ENCODE results near the gene DNAJB11. TPM values are rescaled to one million over a fixed set of nuclear protein-coding genes. Genes with fewer than 3 reads are reported as not detected.

Gene DNAJB11
- total RNA-seq, 1 donor from 2014 or later, result 68.2 TPM

Other genes with a start within 250 kb of the DNAJB11 start
- gene DGKG, start 208.5 kb upstream of the DNAJB11 start, total RNA-seq, result not detected in 2 replicates
- gene CRYGS, start 26.3 kb upstream of the DNAJB11 start, total RNA-seq, result 5.0 and 5.4 TPM in 2 replicates
- 16.0 and 17.7 TPM in 2 replicates for gene TBCCD1, start 3.4 kb upstream of the DNAJB11 start, total RNA-seq
- not detected in 2 replicates for gene AHSG, start 42.3 kb downstream of the DNAJB11 start, total RNA-seq
- not detected in 2 replicates for gene FETUB, start 69.7 kb downstream of the DNAJB11 start, total RNA-seq
- gene HRG, start 95.3 kb downstream of the DNAJB11 start, total RNA-seq, result not detected in 2 replicates
- gene KNG1, start 146.6 kb downstream of the DNAJB11 start, total RNA-seq, result not detected in 2 replicates
- gene EIF4A2, start 212.9 kb downstream of the DNAJB11 start, total RNA-seq, result 352 and 366 TPM in 2 replicates
- 79.5 and 85.9 TPM in 2 replicates for gene RFC4, start 235.8 kb downstream of the DNAJB11 start, total RNA-seq